Activated naive CD8-positive, alpha-beta T cell treated with anti-CD3 and anti-CD28 coated beads for 36 hours (primary cell): ENCODE results near the gene TIMM44. TPM values are rescaled to one million over a fixed set of nuclear protein-coding genes. Genes with fewer than 3 reads are reported as not detected.

ENCODE experiments used
- DNase-seq: peaks from one replicate; pipeline ENCODE4 v3.0.0; 2021
- H3K27ac Mint-ChIP-seq: one replicate; pipeline ENCODE4 v1.8.0; 2022; ENCODE audit warnings: mild to moderate bottlenecking, moderate library complexity, mixed read lengths
- H3K27me3 Mint-ChIP-seq: one replicate; pipeline ENCODE4 v1.8.0; 2022; ENCODE audit warnings: mild to moderate bottlenecking, mixed read lengths
- H3K36me3 Mint-ChIP-seq: one replicate; pipeline ENCODE4 v1.8.0; 2021; ENCODE audit warnings: mild to moderate bottlenecking, mixed read lengths
- H3K4me1 Mint-ChIP-seq: one replicate; pipeline ENCODE4 v1.8.0; 2021; ENCODE audit warnings: mixed read lengths
- H3K4me3 Mint-ChIP-seq: one replicate; pipeline ENCODE4 v1.8.0; 2022; ENCODE audit warnings: mild to moderate bottlenecking, moderate library complexity, mixed read lengths
- H3K9me3 Mint-ChIP-seq: one replicate; pipeline ENCODE4 v1.8.0; 2022; ENCODE audit warnings: mixed read lengths
- total RNA-seq, 2 experiments: library from RNA; stranded (reverse); gene quantifications; one replicate each; pipeline ENCODE4 v1.2.3, GENCODE V29; 2021

The TIMM44 gene
- total RNA-seq, 2 experiments from 2014 or later = 125 to 136 TPM

DNA sequence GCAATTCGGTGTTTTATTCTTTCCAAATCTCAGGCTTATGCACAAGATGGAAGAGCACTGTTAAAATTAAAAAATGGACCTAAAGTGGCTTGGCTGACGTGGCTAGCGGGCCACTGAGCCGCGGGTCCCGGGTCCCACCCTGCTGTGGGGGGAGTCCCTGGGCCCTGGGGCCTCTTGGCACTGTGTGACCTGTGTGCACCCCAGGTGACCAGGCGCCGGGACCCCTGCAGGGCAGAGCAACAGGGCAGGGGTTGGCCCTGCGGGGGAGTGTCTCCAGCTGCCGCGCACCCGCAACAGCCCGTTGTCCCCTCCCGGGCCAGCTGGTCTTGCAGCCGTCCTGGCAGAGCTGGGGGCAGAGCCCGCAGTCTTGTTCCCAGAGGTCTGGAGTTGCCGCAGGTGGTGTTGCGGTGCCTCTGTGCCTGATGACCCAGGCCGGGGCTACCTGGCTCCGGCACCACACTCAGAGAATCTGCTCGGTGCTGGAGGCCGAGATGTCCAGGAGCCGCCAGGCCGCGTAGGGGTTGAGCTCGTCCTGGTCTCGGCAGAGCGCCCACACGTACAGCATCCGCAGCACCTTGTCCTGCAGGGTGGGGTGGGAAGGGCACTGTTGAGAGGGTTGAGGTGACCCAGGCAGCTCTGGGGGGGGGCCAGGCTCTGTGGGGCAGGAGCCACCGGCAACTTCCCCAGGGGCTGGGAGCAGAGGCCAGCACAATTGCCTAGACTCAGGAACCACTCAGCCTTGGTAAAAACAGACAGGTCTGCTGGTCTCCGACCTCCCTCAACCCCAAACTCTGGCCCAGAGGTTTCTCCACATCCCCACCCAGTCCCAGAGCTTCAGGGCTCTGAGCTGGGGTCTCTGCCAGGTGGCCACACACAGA, 16.5 kb downstream of the TIMM44 start:
- Mint-ChIP-seq H3K9me3 (no peaks in the 10 kb centered on the region), H3K27ac (no peak overlapping the region), H3K36me3 (peaks cover 14% of the 10 kb centered on the region), H3K27me3 (no peaks in the 10 kb centered on the region), H3K4me3 (peak overlapping the region; percentile 68), H3K4me1 (peaks cover 18% of the 10 kb centered on the region)
- no peak for DNase-seq

DNA sequence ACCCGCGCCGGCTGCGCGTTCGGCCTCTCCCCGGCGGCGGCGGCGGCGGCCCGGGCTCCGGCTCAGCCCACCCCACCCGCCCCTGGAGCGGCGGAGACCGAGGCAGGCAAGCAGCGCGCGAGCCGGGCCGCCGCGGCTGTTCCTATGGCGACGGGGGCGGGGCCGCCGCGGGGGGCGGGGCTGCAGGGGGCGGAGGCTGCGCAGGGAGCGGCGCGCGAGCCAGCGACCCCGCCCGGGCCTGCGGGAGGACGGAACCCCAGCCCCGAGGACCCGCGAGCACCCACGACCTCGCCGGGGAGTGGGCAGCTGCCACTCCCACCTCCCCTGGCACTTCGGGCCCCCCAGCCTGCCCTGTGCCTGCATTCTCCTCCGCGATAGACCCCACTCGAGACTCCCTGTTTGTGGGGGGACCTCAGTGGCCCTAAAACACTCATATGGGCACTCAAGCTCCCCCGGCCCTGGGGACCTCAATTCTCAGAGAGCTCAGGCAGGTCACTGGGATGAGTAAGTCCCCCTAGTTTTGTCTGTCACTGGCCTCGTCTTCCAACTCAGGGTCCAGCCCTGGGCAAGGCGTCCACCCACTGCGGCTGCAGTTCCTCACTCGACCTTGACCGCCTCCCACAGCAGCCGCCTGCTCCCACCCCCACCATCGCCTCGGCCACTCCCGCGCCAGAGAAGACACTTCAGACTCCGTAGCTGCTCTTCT, 17.3 kb downstream of the TIMM44 start, which contains the start of gene CTXN1:
TSS of gene CTXN1 (minus strand) at position 115 of the 706 bp plus-strand sequence. CDS start 597 bp downstream, outside the sequence.
- Mint-ChIP-seq H3K27me3 (no peaks in the 10 kb centered on the region), H3K9me3 (no peaks in the 10 kb centered on the region), H3K36me3 (peaks cover 14% of the 10 kb centered on the region), H3K27ac (peak within 1 kb of the TSS; percentile 65), H3K4me1 (peaks cover 22% of the 10 kb centered on the region), H3K4me3 (peak within 1 kb of the TSS; percentile 71)
- DNase-seq = peak; percentile 83

DNA sequence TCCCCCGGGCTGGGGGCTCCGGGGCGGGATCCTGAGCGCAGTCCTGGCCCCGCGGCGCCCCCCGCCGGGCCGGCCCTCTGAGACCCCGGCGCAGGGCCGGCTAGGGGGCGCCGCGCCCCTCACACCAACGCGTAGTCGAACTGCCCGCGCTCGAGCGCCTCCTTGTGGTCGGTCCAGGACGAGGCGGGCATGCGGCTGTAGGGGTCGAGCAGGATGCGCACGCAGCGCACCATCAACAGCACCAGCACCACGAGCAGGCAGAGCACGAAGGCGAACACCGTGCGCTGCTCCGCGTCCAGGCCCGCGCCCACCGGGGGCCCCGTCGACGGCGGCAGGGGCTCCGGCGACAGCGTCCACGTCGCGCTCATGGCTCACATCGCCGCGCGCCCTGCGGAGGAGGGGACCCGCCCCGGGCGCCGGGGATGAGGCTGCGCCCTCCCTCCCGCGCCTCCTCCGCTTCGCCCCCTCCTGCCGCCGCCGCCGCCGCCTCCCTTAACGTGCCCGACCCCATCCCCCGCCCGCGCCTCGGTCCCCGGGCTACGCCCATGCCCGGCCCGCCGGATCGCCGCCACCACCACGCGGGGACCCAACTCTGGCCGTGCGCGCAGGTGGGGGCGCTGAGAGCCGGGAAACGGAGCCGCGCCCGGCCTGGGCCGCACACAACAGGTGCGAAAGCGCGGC, 18.2 kb downstream of the TIMM44 start:
- Mint-ChIP-seq H3K4me3 (peak overlapping the region; percentile 71), H3K27me3 (no peaks in the 10 kb centered on the region), H3K27ac (peak overlapping the region; percentile 65), H3K4me1 (peaks cover 25% of the 10 kb centered on the region), H3K9me3 (no peaks in the 10 kb centered on the region), H3K36me3 (peaks cover 7% of the 10 kb centered on the region)
- peak; percentile 87 for DNase-seq

DNA sequence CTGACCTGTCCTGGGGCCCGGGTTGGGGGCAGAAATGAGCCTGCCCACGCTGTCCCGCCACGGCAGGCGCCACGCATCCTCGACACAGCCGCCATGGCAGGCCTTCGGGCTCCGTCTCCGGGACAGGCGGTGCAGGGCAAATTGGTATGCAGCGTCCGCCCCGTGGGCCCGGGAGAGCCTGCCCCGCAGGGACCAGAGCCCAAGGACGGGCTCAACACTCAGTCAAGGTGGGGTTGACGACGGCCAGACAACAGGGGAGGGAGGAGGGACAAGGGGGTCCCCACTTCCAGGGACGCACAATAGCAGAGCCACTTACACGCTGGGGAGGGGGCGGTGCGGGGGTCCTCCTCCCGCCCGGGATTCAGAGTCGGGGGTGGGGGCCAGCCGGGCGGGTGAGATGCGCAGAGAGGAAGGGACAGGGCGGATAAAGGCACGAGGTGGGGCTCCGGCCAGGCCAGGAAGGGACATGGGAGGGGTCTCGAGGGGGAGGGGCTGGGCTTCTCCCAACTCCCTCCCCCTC, 18.8 kb downstream of the TIMM44 start:
- peaks cover 5% of the 10 kb centered on the region for H3K27me3 Mint-ChIP-seq
- no peak overlapping the region for H3K4me3 Mint-ChIP-seq
- no peak overlapping the region for H3K27ac Mint-ChIP-seq
- H3K9me3 Mint-ChIP-seq = no peaks in the 10 kb centered on the region
- DNase-seq = no peak
- peaks cover 7% of the 10 kb centered on the region for H3K36me3 Mint-ChIP-seq
- H3K4me1 Mint-ChIP-seq = peaks cover 28% of the 10 kb centered on the region

DNA sequence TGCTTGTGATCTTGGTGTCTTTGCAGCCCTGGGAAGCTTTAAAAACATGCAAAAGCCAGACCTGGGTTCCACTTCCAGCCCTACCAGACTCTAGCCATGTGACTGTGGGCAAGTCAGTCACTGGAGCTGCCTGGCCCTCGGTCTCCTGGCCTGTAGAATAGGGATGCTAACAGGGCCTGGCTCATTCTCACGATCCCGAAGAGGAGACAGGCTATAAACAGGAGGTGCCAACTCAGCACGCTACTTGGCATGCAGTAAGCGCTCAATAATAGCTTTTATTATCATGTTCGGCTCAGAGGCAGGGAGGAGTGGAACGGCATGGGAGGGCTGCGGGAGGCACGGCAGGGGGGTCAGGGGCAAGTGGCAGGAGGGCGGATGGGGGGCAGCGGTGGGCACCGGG, 19.2 kb downstream of the TIMM44 start:
- Mint-ChIP-seq H3K27ac (no peak overlapping the region), H3K4me3 (no peak overlapping the region), H3K36me3 (peaks cover 7% of the 10 kb centered on the region), H3K4me1 (peaks cover 26% of the 10 kb centered on the region), H3K9me3 (no peaks in the 10 kb centered on the region), H3K27me3 (peaks cover 9% of the 10 kb centered on the region)
- no peak for DNase-seq

DNA sequence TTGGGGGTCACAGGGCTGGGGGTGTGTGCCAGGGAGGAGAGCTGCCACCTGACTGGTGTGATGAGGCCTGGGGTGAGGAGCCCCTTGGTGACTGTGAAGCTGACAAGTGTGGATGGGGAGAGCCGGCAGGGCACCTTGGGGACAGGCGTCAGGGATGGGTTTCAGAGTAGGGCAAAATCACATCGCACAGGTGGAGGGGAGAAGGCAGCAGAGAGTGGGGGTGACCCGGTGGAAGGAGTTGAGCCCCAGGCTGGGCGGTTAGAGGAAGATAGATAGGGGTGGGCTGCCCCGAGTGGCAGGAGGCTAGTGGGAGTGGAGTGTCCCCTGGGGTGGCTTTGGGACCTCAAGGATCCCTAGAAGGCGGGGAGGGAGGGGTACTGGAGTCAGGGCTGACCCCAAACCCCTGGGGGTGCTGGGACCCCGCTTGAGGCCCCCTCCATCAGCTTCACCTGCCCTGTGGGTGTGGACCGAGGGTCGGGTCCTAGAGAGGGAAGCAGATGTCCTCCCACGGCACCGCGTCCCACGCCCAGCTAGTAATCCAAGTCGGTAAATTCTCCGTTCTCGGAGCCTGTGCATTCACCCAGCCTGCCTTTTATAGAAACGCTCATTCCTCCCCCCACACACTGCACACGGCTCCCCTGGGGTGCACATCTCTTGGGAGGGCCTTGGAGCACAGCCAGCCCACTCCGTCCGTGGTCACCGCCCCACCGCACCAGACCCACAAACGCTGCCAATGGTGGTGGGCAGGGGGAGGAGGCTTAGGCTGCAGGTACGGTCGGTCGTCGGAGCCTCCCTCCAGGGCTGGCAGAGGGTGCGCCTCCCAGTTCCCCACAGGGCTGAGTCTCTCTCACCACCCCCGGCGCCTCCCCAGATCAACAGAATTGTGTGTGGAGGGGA, 19.9 kb downstream of the TIMM44 start:
- Mint-ChIP-seq H3K4me1 (peaks cover 23% of the 10 kb centered on the region), H3K4me3 (no peak overlapping the region), H3K27me3 (peaks cover 16% of the 10 kb centered on the region), H3K9me3 (no peaks in the 10 kb centered on the region), H3K27ac (no peak overlapping the region), H3K36me3 (peaks cover 7% of the 10 kb centered on the region)
- no peak for DNase-seq

DNA sequence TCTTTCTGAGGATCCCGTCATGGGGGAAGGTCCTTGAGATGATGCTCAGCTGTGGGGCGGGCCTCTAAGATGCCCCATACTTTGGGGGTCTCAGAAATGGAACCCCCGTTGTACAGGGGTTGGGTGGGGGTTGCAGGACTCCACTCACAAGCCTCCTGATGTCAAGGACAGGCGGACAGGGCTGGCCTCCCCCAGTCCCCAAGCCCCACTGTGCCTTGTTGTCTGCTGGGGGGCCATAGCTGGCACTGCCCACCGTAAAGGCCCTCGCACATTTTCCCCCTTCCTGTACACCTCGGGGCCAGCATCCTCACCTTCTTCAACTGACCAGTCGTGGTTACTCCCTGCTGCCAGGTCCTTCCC, 20.6 kb downstream of the TIMM44 start:
- Mint-ChIP-seq H3K4me3 (no peak overlapping the region), H3K27ac (no peak overlapping the region), H3K36me3 (peaks cover 7% of the 10 kb centered on the region), H3K27me3 (peaks cover 24% of the 10 kb centered on the region), H3K9me3 (no peaks in the 10 kb centered on the region), H3K4me1 (peaks cover 25% of the 10 kb centered on the region)
- DNase-seq = no peak

DNA sequence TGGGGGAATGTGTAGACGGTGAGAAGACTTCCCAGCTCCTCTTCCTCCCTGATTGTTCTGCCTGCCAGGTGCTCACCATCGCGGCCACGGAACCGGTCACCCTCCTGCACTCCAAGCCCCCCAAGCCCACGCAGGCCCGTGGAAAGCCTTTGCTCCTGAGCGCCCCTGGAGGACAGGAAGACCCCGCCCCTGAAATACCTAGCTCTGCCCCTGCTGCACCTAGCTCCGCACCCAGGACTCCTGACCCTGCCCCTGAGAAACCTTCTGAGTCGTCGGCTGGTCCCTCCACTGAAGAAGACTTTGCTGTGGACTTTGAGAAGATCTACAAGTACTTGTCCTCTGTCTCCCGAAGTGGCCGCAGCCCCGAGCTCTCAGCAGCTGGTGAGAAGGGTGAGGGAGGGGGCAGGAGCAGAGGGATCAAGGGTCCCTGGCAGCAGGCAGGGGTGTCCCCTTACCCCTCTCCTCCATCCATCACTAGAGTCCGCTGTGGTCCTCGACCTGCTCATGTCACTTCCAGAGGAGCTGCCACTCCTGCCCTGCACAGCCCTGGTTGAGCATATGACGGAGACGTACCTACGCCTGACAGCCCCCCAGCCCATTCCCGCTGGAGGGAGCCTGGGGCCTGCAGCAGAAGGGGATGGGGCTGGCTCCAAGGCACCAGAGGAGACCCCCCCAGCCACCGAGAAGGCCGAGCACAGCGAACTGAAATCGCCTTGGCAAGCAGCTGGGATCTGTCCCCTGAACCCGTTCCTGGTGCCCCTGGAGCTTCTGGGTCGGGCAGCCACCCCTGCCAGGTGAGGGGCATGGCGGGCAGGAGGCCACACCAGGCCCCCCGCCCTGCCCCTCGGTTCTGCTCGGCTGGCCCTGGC, 21.3 kb downstream of the TIMM44 start:
- H3K4me3 Mint-ChIP-seq = peak overlapping the region; percentile 34
- no peak for DNase-seq
- peaks cover 27% of the 10 kb centered on the region for H3K27me3 Mint-ChIP-seq
- H3K36me3 Mint-ChIP-seq = peaks cover 7% of the 10 kb centered on the region
- no peak overlapping the region for H3K27ac Mint-ChIP-seq
- no peaks in the 10 kb centered on the region for H3K9me3 Mint-ChIP-seq
- H3K4me1 Mint-ChIP-seq = peaks cover 25% of the 10 kb centered on the region

DNA sequence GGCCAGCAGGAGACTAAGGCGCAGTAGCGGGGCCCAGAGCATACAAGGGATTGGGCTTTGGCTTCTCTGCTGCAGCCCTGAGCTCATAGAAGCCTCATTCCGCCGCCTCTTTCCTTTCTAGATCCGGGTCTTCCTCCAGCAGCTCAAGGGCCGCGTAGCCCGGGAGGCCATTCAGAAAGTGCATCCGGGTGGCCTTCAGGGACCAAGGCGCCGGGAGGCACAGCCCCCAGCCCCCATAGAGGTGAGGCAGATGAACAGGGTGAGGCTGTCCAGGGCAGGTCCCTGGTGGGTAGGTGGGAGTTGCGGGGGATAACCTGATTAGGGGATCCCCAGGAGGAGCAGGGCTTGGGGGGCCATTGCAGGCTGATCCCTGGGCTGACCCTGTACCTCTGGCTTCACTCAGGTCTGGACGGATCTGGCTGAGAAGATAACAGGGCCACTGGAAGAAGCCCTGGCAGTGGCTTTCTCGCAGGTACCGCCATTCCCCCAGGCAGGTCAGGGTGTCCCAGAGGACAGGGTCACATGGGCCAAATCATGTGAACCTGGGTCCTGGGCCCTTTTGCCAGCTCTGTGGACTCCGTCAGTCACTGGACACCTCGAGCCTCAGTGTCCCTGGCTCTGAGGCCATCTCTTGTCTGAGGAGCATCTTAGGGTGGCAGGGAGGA, 22.0 kb downstream of the TIMM44 start:
- Mint-ChIP-seq H3K4me3 (peak overlapping the region; percentile 76), H3K27ac (peak overlapping the region; percentile 82), H3K4me1 (peaks cover 26% of the 10 kb centered on the region), H3K36me3 (peaks cover 6% of the 10 kb centered on the region), H3K9me3 (no peaks in the 10 kb centered on the region), H3K27me3 (peaks cover 32% of the 10 kb centered on the region)
- DNase-seq = no peak

DNA sequence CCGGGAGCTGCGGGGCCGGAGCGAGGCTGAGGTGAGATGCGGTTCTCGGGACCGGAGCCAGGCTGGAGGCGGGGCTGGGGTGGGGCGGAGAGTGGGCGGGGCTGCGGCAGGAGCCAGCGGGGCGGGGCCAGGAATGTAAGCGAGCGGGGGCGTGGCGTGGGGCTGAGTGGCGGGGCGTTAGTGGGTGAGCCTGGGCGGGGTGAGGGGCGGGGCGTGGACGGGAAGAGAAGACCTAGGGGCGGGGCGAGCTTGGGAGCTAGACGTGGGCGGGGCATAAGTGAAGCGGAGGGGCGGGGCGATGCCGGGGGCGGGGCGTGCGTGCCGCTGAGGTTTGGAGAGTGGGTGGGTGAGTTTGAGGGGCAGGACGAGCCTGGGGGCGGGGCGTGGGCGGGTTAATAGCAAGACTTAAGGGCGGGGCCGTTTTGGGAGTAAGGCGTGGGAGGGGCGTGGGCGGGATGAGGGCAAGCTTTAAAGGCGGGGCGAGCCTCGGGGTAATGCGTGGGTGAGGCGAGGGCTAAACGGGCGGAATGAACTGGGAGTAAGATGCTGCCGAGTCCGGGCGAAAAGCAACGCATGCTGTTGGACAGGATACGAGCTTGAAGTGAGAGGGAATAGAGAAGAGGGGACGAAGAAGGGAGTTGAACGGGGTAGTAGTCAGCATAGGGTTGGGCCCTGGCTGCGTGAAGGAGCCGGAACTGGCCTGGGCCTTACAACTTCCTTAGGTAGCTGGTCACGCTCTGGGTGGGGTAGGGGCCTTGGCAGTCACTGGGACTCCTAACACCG, 22.8 kb downstream of the TIMM44 start:
- Mint-ChIP-seq H3K4me1 (peaks cover 23% of the 10 kb centered on the region), H3K27ac (peak overlapping the region; percentile 82), H3K27me3 (peaks cover 35% of the 10 kb centered on the region), H3K4me3 (peak overlapping the region; percentile 76), H3K9me3 (no peaks in the 10 kb centered on the region), H3K36me3 (peaks cover 3% of the 10 kb centered on the region)
- DNase-seq = peak; percentile 94

DNA sequence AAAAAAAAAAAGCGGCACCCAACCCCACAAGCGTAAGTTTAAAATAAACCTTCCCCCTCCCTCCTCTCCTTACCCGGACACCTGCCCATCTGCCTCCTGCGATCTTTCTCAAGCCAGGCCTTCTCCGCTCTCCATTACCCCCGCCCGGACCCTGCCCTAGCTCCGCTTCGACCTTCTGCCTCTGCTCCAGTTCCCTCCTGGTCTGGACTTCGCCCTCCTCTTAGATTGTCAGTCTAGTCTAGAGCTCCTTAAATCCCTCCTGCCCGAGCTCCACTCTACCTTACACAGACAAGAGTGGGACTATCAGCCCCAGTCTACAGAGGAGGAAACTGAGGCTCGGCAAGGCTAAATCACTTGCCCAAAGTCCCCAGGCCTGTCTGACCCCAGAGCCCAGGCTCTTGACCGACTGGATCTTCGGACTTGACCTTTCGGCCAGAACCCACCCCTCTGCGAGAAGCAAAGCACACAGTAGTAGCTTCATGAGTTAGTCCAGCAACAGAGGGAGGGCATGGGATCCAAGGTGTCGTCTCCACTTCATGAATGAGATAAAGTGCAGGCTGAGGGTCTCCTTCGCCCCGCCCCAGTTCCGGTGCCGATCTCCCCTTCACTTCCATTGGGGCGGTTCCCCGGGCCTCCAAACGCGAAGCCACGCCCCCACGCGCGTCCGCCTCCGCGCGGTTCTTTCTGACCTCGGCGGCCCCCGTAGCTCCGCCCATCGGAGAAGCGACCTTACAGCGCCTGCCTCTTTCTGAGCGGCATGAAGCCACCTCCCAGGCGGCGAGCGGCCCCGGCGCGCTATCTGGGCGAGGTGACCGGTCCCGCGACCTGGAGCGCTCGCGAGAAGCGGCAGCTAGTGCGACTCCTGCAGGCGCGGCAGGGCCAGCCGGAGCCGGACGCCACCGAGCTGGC, 23.6 kb downstream of the TIMM44 start, which contains the start of gene SNAPC2:
TSS of gene SNAPC2 (plus strand) at position 729 of the 909 bp plus-strand sequence. CDS start at position 758, 29 bp downstream.
- peak within 1 kb of the TSS; percentile 76 for H3K4me3 Mint-ChIP-seq
- no peaks in the 10 kb centered on the region for H3K9me3 Mint-ChIP-seq
- H3K27ac Mint-ChIP-seq = peak within 1 kb of the TSS; percentile 82
- peaks cover 44% of the 10 kb centered on the region for H3K27me3 Mint-ChIP-seq
- peaks cover 26% of the 10 kb centered on the region for H3K4me1 Mint-ChIP-seq
- DNase-seq = peak; percentile 97
- peaks cover 3% of the 10 kb centered on the region for H3K36me3 Mint-ChIP-seq
